ENCODE results near the gene TMEM109.
A peak's percentile ranks its signal among the peaks of the same experiment; 100 is the strongest.

TMEM109 gene

DNA sequence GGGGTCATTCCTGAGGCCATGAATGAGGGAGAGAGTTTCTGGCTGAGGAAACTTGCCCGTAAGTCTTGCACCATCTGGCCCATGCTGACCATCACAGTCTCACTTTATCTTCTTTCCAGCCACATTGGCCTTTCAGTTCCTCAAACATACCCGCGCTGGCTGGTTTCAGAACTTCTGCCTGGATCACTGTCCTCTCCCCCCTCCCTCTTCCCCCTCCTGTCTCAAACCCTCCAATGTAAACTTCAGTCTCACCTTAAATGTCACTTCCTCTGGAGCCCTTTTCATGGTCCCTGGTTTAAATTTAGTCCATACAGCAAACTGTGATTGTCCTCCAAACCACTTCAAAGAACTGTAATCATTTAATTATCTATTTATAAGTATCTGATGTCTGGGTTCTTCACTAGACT lies 3.7 kb upstream of the TMEM109 start:
- no peak for DNase-seq (ENCODE audit: low spot score)

- no peak for DNase-seq (ENCODE audit: low spot score)
Observed at GRCh38 chr11:60910711-60911380, 3.1 kb upstream of the TMEM109 start.

DNA sequence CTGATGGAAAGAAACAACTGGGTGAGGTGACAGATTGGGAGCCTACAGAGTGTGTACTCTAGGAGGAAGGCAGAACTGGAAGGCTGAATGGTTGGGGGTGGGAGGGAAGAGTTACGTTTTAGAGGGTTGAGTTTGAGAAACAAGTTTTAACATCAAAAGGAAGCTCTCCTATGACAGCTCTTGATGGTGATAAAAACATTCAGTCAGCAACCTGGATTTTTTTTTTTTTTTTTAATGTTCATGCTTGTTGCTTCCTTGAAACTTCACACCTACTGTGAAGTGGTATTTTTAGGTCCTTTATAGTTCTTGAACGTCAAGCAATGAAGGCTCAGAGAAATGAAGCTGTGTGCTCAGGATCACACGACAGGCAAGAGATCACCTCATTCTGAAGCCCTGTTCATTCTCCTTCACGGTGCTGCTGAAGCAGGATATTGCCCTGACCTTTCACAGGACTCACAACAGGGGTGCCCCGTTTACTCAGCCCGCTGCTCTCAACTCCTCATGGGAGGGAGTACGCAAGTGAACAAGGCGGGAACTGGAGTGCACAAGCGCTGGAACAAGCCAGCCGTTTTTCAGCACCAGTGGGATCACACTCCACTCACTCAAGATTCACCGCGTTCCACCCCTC lies 1.6 kb upstream of the TMEM109 start:
- no peak for DNase-seq (ENCODE audit: low spot score)

DNA sequence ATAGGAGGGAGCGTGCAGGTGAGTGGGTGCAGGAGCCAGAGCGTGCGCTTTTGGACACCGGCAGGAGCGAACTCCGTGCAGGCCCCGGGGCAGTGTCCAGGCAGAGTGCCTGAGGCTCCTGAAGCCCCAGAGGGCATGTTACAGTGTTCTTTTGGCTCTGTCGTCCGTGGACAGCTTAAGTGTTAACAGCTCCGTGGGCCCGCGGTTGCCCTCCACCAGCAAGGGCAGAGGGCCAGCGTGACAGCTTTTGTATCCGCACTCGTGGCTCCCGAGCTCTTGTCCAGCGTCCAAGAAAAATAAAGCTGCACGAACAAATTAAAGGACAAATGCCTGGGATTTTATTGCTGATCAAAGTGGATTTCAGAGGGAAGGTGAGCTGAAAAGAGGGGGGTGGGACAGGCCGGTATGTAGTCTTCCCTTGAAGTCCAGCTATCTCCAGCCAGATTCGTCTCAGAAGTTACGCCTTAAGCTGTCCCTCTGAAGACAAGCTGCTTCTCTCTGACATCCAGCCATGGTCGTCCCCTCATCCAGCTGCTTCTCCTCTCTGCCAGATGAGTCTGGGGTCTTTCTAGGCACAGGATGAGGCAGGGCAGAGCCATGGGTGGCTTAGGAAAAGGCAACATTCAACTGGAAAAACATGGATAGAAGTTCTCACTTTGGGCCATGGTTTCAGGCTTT lies 968 bp upstream of the TMEM109 start:
- no peak for DNase-seq (ENCODE audit: low spot score)

DNA sequence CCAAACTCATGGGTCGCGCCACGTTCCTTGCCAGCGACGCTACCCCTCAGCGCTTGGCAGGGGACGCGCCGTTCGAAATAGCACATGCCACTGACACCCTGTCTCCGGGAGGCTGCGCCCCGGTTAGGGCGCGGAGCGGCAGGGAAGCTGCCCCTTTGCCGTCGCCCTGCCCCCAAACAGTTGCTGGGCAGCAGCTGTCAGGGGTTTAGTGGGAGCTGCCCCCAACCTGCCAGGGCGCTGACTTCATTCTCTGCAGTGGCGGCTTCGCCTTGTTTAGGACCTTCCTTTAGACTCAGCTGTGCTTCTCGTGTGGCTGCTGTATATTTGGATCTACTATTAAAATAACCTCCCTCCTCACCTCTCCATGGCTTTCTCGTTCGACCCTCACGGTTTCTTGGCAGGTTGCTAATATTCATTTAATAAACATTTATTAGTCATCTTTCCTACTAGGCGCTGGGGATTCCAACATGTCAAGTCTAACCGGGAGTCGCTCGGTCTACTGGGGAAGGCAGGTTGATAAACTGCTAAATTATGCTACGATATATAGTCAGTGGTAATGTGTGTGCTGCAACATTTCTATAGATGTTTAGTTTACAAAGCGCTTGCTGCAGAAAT lies 782 bp downstream of the TMEM109 start:
- no peak for DNase-seq (ENCODE audit: low spot score)

DNA sequence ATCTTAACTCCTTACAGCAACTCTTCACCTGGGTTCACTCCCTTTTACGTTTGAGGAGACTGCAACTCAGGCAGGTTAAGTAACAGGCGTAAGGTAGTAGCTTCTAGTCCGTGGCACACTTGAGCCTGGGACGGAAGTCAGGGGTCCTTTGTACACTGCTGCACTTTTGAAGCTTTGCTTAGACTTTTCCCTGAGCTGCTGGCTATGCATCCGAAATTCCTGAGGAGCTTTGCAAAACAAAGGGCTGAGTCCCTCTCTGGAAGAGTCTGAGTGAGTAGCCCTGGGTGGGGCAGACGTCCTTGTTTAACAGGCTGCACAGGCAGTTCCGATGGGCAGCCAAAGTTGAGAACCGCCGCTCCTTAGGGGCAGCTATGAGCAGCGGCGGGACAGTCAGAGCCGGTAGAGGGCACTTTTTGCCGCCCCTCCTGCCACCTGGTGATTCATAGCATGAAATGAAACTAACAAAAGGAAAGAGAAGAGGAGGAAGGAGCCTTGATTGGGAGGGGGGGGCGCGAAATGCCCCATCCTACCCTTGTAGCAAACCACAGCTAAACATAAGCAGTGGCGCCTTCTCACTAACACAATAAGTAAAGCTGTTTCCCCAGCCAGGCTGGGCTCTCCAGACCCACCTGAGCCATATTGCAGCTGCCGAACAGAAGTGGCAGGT lies 1.4 kb downstream of the TMEM109 start:
- peak; percentile 88 for DNase-seq (ENCODE audit: low spot score)

- DNase-seq (ENCODE audit: low spot score), result no peak
Observed at GRCh38 chr11:60916669-60917206, 2.8 kb downstream of the TMEM109 start.

DNA sequence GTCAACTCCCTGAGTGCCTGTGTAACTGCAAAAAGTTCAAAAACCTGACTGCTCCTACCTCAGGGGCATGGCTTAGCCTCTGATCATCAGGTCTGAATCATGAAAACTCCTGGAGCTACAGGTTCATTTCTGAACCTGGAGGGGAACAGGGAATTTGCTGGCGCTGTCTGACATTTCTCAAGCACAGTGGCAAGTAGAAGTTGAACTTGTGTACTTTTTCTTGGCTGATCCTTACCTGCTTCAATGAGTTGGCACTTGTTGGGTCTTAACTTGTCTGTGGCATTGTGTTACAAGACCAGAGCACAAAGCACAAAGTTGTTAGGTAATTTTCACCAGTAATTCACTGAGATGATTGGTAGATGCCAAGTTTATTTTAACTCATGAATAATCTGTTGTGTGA lies 3.3 kb downstream of the TMEM109 start:
- no peak for DNase-seq (ENCODE audit: low spot score)

DNA sequence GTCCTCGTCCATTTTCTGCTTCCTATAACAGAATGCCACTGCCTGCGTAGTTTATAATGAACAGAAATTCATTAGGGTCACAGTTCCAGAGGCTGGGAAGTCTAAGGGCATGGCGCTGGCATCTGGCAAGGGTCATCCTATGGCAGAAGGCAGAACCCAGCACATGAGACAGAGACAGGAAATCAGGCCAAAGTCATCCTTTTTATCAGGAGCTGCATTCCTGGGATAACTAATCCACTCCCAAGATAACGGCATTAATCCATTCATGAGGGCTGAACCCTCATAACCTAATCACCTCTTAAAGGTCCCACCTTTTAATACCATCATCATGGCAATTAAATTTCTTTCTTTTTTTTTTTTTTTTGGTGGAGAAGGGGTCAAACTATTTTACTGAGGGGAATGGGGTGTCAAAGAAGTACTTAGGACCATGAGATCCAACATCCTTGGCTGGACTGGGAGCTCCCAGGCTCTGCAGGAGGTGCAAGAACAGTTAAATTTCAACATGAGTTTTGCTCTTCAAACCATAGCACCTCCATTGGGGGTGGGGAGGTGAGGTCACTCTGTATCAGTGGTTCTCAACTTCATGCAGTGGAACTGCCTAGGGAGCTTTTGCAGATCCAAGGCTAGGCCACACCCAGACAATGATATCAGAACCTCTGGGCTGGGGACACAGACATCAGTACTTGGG lies 4.4 kb downstream of the TMEM109 start:
- no peak for DNase-seq (ENCODE audit: low spot score)

DNA sequence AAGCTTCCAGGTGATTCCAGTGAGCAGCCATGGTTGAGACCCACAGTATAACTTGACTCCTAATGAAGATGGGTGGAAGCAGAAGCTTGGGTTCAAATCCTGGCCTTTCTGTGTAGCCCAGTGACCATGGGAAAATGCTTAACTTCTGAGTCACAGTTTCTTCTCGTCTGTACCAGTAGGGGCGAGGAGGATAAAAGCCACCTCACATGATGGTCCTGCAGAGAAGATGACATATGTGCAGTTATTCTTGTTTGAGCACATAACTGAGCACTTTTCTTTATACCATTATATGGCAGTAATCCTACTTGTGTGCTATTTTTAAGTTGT lies 4.9 kb downstream of the TMEM109 start:
- no peak for DNase-seq (ENCODE audit: low spot score)

- no peak for DNase-seq (ENCODE audit: low spot score)
Observed at GRCh38 chr11:60919320-60919719, 5.4 kb downstream of the TMEM109 start.

DNA sequence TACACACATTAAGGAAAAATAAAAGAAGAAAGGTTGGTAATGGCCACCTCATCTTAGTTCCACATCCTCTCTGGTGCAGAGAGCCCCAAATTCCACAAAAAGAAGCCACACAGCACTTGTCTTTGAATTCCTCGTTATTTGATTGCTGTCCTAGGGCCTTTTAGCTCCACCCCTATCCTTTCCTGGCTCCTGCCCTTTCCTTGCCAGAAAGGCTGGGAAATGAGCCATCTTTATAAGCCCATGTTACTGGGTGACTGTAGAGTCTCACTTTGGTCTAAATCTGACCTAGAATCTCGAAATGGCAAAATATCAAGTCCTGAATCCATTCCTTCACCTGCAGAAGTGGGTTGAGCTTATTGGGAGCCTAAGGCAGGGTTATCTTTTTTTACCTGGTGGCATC lies 6.0 kb downstream of the TMEM109 start:
- no peak for DNase-seq (ENCODE audit: low spot score)

GRCh38 chr11:60921259-60921658 lies 7.3 kb downstream of the TMEM109 start:
- DNase-seq (ENCODE audit: low spot score), result no peak

GRCh38 chr11:60921777-60922335 lies 7.9 kb downstream of the TMEM109 start:
- no peak for DNase-seq (ENCODE audit: low spot score)

DNA sequence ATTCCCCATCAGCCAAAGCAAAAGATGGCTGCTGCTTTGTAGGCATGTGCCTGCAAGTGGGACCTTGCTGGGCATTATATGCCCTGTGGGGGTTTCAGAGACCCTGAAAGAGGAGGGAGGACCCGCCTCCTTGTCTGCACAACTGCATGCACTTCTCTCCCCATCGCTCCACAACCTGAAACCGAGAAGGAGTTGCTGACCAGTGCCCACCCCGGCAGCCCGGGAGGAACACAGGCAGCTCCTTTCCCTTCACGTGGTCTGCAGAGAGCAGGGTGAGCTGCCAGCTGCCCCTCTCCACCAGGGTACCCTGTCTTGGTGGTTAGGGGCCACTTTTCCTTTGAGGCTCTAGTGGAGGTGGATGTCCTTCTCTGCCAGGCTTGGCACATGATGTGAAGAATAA lies 8.9 kb downstream of the TMEM109 start:
- DNase-seq (ENCODE audit: low spot score), result no peak

DNA sequence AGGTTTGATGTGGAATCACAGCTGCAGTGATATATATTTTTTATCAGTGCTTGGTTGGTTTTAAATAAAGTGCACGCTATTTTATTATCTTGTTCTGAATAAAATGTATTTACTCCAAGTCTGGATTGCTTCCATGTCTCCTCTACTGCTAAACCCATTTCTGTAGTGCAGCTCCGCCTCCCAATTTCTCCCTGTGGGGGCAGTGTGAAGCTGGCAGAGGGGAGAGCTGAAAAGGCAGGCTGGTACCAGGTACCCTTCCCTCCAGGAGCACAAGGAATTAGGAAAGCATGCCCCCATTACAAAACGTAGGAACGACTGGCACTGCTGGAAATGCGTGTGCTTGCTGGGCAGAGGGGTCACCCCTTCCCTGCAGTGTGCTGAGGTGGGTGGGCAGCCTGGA lies 9.4 kb downstream of the TMEM109 start:
- DNase-seq (ENCODE audit: low spot score), result no peak

- no peak for DNase-seq (ENCODE audit: low spot score)
Observed at GRCh38 chr11:60923800-60924109, 9.8 kb downstream of the TMEM109 start.

GRCh38 chr11:60924110-60924905 lies 10.3 kb downstream of the TMEM109 start, which contains the start of gene TMEM132A:
Gene TMEM132A, plus strand, starts transcription at chr11:60924460. Its CDS starts 174 bp downstream, at chr11:60924634.
- peak; percentile 35 for DNase-seq (ENCODE audit: low spot score)

DNA sequence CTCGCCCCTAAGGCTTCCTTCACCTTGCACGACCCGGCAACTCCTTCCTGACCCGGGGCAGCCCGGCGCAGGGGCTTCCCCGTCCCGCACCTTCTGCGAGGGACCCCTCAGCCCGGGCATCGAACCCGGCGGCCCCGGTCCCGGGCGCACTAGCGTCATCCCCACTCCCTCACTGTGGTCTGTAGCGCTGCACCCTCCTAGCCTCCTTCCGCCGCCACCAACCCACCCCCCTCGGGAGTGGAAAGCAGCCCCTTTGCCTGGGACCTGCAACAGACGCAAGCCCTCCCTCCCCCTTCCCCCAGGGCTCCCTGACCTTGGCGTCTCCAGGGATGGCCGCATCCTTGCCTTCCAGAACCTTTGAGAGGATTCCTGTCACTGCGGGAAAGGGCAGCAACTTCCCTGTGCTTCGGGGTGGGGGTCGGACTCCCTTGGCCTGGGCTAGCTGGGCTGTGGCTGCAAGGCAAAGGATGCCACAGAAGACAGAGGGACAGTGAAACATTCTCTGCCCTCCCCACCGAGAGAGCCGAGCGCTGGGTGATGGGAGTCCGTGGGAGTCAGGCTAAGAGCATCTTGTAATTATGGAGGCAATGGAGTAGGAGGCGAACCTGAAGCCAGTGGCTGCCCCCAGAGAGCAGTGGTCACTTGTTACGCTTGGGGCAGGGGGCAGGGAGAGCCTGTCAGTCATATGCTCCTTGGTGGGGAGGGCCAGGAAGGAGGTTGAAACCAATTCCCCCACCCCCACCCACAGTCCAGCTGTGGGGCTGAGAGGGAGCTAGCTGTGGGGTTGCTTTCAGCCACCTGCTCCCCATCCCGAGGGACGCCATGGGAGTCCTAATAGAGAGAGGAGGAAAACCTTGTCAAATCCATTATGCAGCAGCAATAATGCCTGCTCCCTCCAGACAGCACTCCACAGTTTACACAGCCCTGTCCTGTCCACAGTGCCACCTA lies 11.2 kb downstream of the TMEM109 start:
- no peak for DNase-seq (ENCODE audit: low spot score)

GRCh38 chr11:60925868-60926267 lies 11.9 kb downstream of the TMEM109 start:
- DNase-seq (ENCODE audit: low spot score), result no peak

Measured in activated CD4-positive, alpha-beta T cell treated with anti-CD3 and anti-CD28 coated beads, Interleukin-2, Interleukin-4, amounts not matched to agents 100 ng/mL and 50 ng/mL, durations not matched to agents 16 hours and 8 hours (primary cell).